ENCODE data around the gene NR6A1. TPM values are rescaled to one million over a fixed set of nuclear protein-coding genes. Genes with fewer than 3 reads are reported as not detected.

NR6A1 gene
- total and polyA plus RNA-seq, 2 experiments from 2014 or later: 44.2 to 139 TPM

DNA sequence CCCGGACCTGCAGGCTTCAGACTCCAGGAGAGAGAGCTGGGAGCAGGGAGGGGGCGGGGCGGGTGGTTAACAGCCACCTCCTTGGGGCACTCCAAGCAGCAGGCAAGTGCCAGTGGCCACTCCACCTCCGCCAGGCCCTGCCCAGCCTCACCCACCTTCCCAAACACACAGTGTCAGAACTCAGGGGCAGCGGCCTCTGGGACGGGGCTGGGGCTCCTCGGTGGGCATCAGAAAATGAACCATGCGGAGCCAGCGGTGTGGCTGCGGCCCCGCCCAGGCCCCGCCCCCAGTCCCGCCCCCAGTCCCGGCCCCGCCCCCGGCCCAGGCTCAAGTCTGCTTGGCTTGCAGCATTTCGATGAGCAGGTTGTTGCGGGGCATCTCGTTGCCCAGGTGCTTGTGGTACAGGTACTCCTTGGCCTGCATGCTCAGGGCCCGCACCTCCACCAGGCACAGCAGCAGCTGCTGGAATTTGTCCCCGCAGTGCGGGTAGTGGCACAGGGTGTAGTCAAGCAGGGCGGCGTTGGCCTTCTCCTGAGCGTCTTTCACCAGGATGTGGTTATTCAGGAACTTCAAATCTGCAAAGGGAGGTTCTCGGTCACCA lies 288.6 kb downstream of the NR6A1 start:
- TF ChIP-seq JUNB (IDR thresholded peaks at IDR 0.05; ENCODE audit: unreplicated experiment) (no peak), STAT1 (IDR thresholded peaks at IDR 0.05; ENCODE audit: unreplicated experiment) (no peak), EZH2 (IDR thresholded peaks at IDR 0.05; ENCODE audit: low read depth, unreplicated experiment) (no peak), POLR2AphosphoS5 (IDR thresholded peaks at IDR 0.05; ENCODE audit: low read depth) (no peak), ZNF331 (CRISPR knock-in tag; IDR thresholded peaks at IDR 0.05; ENCODE audit: low read depth) (no peak), NANOG (IDR thresholded peaks at IDR 0.05; ENCODE audit: borderline replicate concordance) (no peak), ZNF114 (CRISPR knock-in tag; IDR thresholded peaks at IDR 0.05) (no peak), CREB1 (CRISPR knock-in tag; IDR thresholded peaks at IDR 0.05; ENCODE audit: low read depth) (no peak), EZH2phosphoT487 (IDR thresholded peaks at IDR 0.05; ENCODE audit: unreplicated experiment) (no peak)
- TF ChIP-seq, protein P1, sequence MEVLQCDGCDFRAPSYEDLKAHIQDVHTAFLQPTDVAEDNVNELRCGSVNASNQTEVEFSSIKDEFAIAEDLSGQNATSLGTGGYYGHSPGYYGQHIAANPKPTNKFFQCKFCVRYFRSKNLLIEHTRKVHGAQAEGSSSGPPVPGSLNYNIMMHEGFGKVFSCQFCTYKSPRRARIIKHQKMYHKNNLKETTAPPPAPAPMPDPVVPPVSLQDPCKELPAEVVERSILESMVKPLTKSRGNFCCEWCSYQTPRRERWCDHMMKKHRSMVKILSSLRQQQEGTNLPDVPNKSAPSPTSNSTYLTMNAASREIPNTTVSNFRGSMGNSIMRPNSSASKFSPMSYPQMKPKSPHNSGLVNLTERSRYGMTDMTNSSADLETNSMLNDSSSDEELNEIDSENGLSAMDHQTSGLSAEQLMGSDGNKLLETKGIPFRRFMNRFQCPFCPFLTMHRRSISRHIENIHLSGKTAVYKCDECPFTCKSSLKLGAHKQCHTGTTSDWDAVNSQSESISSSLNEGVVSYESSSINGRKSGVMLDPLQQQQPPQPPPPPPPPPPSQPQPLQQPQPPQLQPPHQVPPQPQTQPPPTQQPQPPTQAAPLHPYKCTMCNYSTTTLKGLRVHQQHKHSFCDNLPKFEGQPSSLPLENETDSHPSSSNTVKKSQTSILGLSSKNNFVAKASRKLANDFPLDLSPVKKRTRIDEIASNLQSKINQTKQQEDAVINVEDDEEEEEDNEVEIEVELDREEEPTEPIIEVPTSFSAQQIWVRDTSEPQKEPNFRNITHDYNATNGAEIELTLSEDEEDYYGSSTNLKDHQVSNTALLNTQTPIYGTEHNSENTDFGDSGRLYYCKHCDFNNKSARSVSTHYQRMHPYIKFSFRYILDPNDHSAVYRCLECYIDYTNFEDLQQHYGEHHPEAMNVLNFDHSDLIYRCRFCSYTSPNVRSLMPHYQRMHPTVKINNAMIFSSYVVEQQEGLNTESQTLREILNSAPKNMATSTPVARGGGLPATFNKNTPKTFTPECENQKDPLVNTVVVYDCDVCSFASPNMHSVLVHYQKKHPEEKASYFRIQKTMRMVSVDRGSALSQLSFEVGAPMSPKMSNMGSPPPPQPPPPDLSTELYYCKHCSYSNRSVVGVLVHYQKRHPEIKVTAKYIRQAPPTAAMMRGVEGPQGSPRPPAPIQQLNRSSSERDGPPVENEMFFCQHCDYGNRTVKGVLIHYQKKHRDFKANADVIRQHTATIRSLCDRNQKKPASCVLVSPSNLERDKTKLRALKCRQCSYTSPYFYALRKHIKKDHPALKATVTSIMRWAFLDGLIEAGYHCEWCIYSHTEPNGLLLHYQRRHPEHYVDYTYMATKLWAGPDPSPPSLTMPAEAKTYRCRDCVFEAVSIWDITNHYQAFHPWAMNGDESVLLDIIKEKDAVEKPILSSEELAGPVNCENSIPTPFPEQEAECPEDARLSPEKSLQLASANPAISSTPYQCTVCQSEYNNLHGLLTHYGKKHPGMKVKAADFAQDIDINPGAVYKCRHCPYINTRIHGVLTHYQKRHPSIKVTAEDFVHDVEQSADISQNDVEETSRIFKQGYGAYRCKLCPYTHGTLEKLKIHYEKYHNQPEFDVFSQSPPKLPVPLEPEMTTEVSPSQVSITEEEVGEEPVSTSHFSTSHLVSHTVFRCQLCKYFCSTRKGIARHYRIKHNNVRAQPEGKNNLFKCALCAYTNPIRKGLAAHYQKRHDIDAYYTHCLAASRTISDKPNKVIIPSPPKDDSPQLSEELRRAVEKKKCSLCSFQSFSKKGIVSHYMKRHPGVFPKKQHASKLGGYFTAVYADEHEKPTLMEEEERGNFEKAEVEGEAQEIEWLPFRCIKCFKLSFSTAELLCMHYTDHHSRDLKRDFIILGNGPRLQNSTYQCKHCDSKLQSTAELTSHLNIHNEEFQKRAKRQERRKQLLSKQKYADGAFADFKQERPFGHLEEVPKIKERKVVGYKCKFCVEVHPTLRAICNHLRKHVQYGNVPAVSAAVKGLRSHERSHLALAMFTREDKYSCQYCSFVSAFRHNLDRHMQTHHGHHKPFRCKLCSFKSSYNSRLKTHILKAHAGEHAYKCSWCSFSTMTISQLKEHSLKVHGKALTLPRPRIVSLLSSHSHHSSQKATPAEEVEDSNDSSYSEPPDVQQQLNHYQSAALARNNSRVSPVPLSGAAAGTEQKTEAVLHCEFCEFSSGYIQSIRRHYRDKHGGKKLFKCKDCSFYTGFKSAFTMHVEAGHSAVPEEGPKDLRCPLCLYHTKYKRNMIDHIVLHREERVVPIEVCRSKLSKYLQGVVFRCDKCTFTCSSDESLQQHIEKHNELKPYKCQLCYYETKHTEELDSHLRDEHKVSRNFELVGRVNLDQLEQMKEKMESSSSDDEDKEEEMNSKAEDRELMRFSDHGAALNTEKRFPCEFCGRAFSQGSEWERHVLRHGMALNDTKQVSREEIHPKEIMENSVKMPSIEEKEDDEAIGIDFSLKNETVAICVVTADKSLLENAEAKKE (CRISPR knock-in tag; IDR thresholded peaks at IDR 0.05): no peak
- TF ChIP-seq, protein P2, sequence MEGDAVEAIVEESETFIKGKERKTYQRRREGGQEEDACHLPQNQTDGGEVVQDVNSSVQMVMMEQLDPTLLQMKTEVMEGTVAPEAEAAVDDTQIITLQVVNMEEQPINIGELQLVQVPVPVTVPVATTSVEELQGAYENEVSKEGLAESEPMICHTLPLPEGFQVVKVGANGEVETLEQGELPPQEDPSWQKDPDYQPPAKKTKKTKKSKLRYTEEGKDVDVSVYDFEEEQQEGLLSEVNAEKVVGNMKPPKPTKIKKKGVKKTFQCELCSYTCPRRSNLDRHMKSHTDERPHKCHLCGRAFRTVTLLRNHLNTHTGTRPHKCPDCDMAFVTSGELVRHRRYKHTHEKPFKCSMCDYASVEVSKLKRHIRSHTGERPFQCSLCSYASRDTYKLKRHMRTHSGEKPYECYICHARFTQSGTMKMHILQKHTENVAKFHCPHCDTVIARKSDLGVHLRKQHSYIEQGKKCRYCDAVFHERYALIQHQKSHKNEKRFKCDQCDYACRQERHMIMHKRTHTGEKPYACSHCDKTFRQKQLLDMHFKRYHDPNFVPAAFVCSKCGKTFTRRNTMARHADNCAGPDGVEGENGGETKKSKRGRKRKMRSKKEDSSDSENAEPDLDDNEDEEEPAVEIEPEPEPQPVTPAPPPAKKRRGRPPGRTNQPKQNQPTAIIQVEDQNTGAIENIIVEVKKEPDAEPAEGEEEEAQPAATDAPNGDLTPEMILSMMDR (conservative IDR thresholded peaks at IDR 0.05; ENCODE audit: low read depth in 2 of 2): no peak
- TF ChIP-seq, protein P3, sequence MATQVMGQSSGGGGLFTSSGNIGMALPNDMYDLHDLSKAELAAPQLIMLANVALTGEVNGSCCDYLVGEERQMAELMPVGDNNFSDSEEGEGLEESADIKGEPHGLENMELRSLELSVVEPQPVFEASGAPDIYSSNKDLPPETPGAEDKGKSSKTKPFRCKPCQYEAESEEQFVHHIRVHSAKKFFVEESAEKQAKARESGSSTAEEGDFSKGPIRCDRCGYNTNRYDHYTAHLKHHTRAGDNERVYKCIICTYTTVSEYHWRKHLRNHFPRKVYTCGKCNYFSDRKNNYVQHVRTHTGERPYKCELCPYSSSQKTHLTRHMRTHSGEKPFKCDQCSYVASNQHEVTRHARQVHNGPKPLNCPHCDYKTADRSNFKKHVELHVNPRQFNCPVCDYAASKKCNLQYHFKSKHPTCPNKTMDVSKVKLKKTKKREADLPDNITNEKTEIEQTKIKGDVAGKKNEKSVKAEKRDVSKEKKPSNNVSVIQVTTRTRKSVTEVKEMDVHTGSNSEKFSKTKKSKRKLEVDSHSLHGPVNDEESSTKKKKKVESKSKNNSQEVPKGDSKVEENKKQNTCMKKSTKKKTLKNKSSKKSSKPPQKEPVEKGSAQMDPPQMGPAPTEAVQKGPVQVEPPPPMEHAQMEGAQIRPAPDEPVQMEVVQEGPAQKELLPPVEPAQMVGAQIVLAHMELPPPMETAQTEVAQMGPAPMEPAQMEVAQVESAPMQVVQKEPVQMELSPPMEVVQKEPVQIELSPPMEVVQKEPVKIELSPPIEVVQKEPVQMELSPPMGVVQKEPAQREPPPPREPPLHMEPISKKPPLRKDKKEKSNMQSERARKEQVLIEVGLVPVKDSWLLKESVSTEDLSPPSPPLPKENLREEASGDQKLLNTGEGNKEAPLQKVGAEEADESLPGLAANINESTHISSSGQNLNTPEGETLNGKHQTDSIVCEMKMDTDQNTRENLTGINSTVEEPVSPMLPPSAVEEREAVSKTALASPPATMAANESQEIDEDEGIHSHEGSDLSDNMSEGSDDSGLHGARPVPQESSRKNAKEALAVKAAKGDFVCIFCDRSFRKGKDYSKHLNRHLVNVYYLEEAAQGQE (IDR thresholded peaks at IDR 0.05; ENCODE audit: unreplicated experiment): no peak
- TF ChIP-seq, protein P4, sequence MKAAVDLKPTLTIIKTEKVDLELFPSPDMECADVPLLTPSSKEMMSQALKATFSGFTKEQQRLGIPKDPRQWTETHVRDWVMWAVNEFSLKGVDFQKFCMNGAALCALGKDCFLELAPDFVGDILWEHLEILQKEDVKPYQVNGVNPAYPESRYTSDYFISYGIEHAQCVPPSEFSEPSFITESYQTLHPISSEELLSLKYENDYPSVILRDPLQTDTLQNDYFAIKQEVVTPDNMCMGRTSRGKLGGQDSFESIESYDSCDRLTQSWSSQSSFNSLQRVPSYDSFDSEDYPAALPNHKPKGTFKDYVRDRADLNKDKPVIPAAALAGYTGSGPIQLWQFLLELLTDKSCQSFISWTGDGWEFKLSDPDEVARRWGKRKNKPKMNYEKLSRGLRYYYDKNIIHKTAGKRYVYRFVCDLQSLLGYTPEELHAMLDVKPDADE (IDR thresholded peaks at IDR 0.05): no peak
- no peaks in the 10 kb centered on the region for H3K36me3 ChIP-seq (ENCODE audit: insufficient read depth)
- peaks cover 41% of the 10 kb centered on the region for H3K27me3 ChIP-seq (ENCODE audit: insufficient read depth)
- H3K4me1 ChIP-seq (ENCODE audit: insufficient read depth): peaks cover 29% of the 10 kb centered on the region
- H2AFZ ChIP-seq: peak overlapping the region; percentile 84; the same call in 1 of the 2 replicates
- peak; percentile 58 for DNase-seq (ENCODE audit: low spot score)
- H3K27ac ChIP-seq (ENCODE audit: low read depth): no peak overlapping the region
- 0 out of 2 replicates have a peak, but pooled peaks cover 2% of the 10 kb centered on the region for H3F3A ChIP-seq (replicated peaks; ENCODE audit: low read depth)
- no peaks in the 10 kb centered on the region for H3K9me2 ChIP-seq (ENCODE audit: insufficient read depth)
- Mint-ChIP-seq H3K9me3 (no peaks in the 10 kb centered on the region), H3K27me3 (ENCODE audit: insufficient read depth, low read depth, poor library complexity) (peaks cover 37% of the 10 kb centered on the region), H3K4me3 (peak overlapping the region; percentile 38; the same call in 2 of the 3 replicates), H3K4me1 (peaks cover 30% of the 10 kb centered on the region), H3K36me3 (ENCODE audit: low read depth) (no peaks in the 10 kb centered on the region; the same call in 2 of the 3 replicates), H3K27ac (no peak overlapping the region)
- peak overlapping the region; percentile 73; the same call in 1 of the 2 replicates for H3K4me2 ChIP-seq
- no peaks in the 10 kb centered on the region for H4K20me1 ChIP-seq (replicated peaks; ENCODE audit: insufficient read depth)
- peak; percentile 21 for ATAC-seq
- H3K79me2 ChIP-seq (replicated peaks; ENCODE audit: insufficient read depth): no peaks in the 10 kb centered on the region
- peak overlapping the region; percentile 49; the same call in 1 of the 2 replicates for H3K4me3 ChIP-seq
